Effector memory CD4-positive, alpha-beta T cell (primary cell): Measurements from ENCODE around the gene CIROP.
"Not testable (repeated sequence)": the region's sequence is repeated elsewhere in the genome, so short reads cannot be mapped to it uniquely, and the experiment has no call there.

ENCODE experiments used
- DNase-seq, 3 donors: peaks; one replicate each; pipeline ENCODE4 v3.0.0-alpha.2; 2020
- H3K27ac ChIP-seq: 2 replicates; pipeline ENCODE4 v1.7.0; 2013; ENCODE audit warnings: mild to moderate bottlenecking, low read length, moderate library complexity; ENCODE audit not compliant: insufficient read depth, poor library complexity, severe bottlenecking
- H3K27me3 ChIP-seq: replicated peaks from 2 replicates; pipeline ENCODE4 v1.7.0; 2013; ENCODE audit warnings: mild to moderate bottlenecking, low read length; ENCODE audit not compliant: insufficient read depth, control insufficient read depth, poor library complexity, severe bottlenecking
- H3K36me3 ChIP-seq: 2 replicates; pipeline ENCODE4 v1.7.0; 2013; ENCODE audit warnings: mild to moderate bottlenecking, low read length, moderate library complexity; ENCODE audit not compliant: control insufficient read depth, insufficient read depth
- H3K4me1 ChIP-seq: 2 replicates; pipeline ENCODE4 v1.7.0; 2013; ENCODE audit warnings: low read length, mild to moderate bottlenecking; ENCODE audit not compliant: control insufficient read depth, insufficient read depth, poor library complexity, severe bottlenecking
- H3K4me3 ChIP-seq: 2 replicates; pipeline ENCODE4 v1.7.0; 2013; ENCODE audit warnings: low read length, low read depth, mild to moderate bottlenecking; ENCODE audit not compliant: insufficient read depth, poor library complexity, severe bottlenecking
- H3K9me3 ChIP-seq: 2 replicates; pipeline ENCODE4 v1.7.0; 2013; ENCODE audit warnings: mild to moderate bottlenecking, low read length, moderate library complexity; ENCODE audit not compliant: control insufficient read depth

CIROP gene

DNA sequence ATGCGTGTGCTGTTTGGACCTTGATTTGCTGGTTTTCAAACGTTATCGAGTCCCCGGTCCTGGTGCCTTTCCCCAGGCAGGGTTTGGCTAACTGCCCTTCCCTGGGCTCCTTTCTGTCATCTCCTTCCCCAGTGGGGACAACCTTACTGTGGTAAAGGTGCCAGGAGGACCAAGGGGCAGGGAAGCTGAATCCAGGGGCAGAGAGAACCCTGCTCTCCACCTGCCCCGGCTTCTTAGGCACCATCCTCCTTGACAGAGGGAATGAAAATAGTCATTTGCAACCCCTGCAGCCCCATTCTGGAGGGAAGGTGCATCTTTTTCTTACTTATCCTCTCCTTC is 9.3 kb upstream of the CIROP start:
- Histone ChIP-seq H3K4me3 (no peak overlapping the region), H3K9me3 (no peaks in the 10 kb centered on the region), H3K36me3 (no peaks in the 10 kb centered on the region), H3K27ac (no peak overlapping the region), H3K4me1 (peaks cover 19% of the 10 kb centered on the region), H3K27me3 (no peaks in the 10 kb centered on the region)
- no peak for DNase-seq

DNA sequence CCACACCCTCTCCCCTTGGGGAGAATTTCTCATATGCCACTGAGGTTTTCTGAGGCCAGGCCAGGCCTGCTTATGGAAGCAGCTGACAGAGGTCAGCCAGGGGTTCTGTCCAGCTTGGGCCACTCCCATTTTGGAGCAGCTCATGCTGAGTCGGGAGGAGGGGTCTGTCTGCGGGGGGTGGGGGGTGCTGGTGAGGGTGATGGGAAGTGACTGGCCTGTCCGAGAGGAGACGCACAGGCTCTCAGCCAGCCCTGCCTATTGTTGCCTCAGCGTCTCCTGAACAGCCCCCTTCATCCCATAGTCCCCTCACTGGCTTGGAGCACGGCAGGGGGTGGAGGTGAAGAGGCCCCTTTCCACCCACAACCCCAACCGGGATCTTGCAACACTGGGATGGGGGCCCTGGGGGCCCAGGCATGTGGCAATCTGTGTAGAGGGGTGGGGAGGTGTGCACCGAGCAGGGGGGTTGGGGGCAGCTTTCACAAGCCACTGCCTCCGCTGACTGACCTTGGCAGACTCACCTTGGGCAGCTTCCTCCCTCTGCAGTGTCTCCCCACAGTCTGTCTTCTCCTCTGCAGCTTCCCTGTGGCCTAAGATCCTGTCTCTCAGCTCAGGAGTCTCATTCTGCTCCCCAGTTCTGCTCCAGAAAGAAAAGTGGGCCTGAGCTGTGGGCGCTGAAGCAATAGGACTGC is 8.8 kb upstream of the CIROP start:
- H3K4me3 ChIP-seq: no peak overlapping the region
- H3K4me1 ChIP-seq: peaks cover 14% of the 10 kb centered on the region
- no peaks in the 10 kb centered on the region for H3K27me3 ChIP-seq
- no peak for DNase-seq
- no peak overlapping the region for H3K27ac ChIP-seq
- no peaks in the 10 kb centered on the region for H3K9me3 ChIP-seq
- H3K36me3 ChIP-seq: no peaks in the 10 kb centered on the region

- no peak overlapping the region for H3K27ac ChIP-seq
- no peaks in the 10 kb centered on the region for H3K9me3 ChIP-seq
- H3K27me3 ChIP-seq: no peaks in the 10 kb centered on the region
- H3K4me1 ChIP-seq: peaks cover 4% of the 10 kb centered on the region
- no peaks in the 10 kb centered on the region for H3K36me3 ChIP-seq
- no peak overlapping the region for H3K4me3 ChIP-seq
- no peak for DNase-seq
Observed at GRCh38 chr14:23112359-23113178, 7.8 kb upstream of the CIROP start.

- no peaks in the 10 kb centered on the region for H3K4me1 ChIP-seq
- no peaks in the 10 kb centered on the region for H3K27me3 ChIP-seq
- no peak for DNase-seq
Observed at GRCh38 chr14:23110579-23111365, 6.0 kb upstream of the CIROP start.

DNA sequence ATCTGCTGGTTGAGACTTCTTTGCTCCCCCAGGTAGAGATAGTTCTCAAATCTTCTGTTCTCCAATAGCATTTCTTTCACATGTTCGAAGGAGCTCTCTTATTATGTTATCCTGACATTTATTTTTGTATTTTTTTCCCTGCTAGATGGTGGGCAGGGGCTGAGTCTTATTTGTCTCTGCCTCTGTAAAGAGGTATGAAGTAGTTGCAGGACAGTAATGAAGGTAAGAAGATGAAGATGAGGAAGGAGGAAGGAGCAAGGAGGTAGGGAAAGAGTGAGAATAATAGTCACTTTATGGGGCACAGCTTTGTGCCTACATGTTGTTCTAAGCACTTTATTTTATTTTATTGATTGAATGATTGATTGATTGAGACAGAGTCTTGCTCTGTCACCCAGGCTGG is 5.0 kb upstream of the CIROP start:
- H3K4me1 ChIP-seq: no peaks in the 10 kb centered on the region
- H3K27me3 ChIP-seq: no peaks in the 10 kb centered on the region
- H3K36me3 ChIP-seq: no peaks in the 10 kb centered on the region
- no peak overlapping the region for H3K4me3 ChIP-seq
- no peak for DNase-seq
- no peak overlapping the region for H3K27ac ChIP-seq
- no peaks in the 10 kb centered on the region for H3K9me3 ChIP-seq

More at GRCh38 chr14:23110579-23111365, 6.0 kb upstream of the CIROP start:
- Histone ChIP-seq H3K27ac (no peak overlapping the region), H3K4me3 (no peak overlapping the region), H3K36me3 (no peaks in the 10 kb centered on the region), H3K9me3 (no peaks in the 10 kb centered on the region)

- H3K36me3 ChIP-seq, H3K4me1 ChIP-seq, DNase-seq, H3K27me3 ChIP-seq, H3K27ac ChIP-seq, H3K4me3 ChIP-seq, H3K9me3 ChIP-seq: not testable (repeated sequence)
Observed at GRCh38 chr14:23108169-23108568, 3.4 kb upstream of the CIROP start.

DNA sequence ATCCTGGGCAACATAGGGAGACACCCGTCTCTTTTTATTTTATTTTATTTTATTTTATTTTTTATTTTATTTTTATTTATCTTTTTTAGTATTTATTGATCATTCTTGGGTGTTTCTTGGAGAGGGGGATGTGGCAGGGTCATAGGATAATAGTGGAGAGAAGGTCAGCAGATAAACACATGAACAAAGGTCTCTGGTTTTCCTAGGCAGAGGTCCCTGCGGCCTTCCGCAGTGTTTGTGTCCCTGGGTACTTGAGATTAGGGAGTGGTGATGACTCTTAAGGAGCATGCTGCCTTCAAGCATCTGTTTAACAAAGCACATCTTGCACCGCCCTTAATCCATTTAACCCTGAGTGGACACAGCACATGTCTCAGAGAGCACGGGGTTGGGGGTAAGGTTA is 2.8 kb upstream of the CIROP start:
- DNase-seq, H3K27ac ChIP-seq, H3K27me3 ChIP-seq, H3K4me1 ChIP-seq, H3K9me3 ChIP-seq, H3K36me3 ChIP-seq, H3K4me3 ChIP-seq: not testable (repeated sequence)

GRCh38 chr14:23106747-23107045 is 1.9 kb upstream of the CIROP start:
- H3K27me3 ChIP-seq: no peaks in the 10 kb centered on the region
- no peak overlapping the region for H3K4me3 ChIP-seq
- no peak for DNase-seq
- no peak overlapping the region for H3K27ac ChIP-seq
- no peaks in the 10 kb centered on the region for H3K4me1 ChIP-seq
- no peaks in the 10 kb centered on the region for H3K36me3 ChIP-seq
- H3K9me3 ChIP-seq: no peaks in the 10 kb centered on the region

- Histone ChIP-seq H3K4me1 (no peaks in the 10 kb centered on the region), H3K36me3 (no peaks in the 10 kb centered on the region), H3K27ac (no peak overlapping the region), H3K4me3 (no peak overlapping the region), H3K27me3 (no peaks in the 10 kb centered on the region), H3K9me3 (no peaks in the 10 kb centered on the region)
- DNase-seq: no peak
Observed at GRCh38 chr14:23105348-23105824, 597 bp upstream of the CIROP start.

GRCh38 chr14:23104070-23104590 is 659 bp downstream of the CIROP start:
- H3K9me3 ChIP-seq: no peaks in the 10 kb centered on the region
- H3K4me3 ChIP-seq: no peak overlapping the region
- H3K4me1 ChIP-seq: no peaks in the 10 kb centered on the region

More at GRCh38 chr14:23104070-23104590, 659 bp downstream of the CIROP start:
- no peak for DNase-seq
- no peaks in the 10 kb centered on the region for H3K27me3 ChIP-seq
- peaks cover 6% of the 10 kb centered on the region for H3K36me3 ChIP-seq
- no peak overlapping the region for H3K27ac ChIP-seq
